Measurements from ENCODE around the gene GHR.

GHR gene

DNA sequence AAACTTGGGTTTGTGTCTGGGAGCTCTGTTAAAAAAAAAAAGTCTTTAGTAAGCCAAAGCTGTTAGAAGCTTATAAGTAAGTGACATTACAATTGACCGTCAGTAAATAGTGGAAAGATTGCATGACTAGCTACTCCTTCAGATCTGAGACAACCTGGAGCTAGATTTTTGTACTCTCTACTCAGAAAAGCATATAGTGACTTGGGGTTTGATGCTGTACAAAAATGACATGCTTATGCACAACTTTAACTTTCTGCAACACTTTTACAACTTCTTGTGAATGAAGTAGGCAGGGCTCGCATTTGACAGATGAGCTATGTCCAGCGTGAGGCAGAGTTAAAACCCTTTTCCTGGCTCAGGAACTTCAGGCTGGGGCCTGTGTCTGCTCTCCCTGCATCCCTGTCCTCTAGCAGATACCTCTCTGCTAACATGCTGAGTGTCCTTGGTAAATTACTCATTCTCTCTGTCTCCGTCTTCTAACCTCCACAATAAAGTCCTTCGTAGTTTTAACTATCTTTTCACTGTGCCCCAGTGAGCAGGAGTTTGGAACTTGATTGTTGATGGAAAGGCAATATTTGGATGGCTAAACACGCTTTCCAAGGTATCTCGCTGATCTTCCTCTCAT, 471 bp upstream of the GHR start:
- TF ChIP-seq, protein P1, sequence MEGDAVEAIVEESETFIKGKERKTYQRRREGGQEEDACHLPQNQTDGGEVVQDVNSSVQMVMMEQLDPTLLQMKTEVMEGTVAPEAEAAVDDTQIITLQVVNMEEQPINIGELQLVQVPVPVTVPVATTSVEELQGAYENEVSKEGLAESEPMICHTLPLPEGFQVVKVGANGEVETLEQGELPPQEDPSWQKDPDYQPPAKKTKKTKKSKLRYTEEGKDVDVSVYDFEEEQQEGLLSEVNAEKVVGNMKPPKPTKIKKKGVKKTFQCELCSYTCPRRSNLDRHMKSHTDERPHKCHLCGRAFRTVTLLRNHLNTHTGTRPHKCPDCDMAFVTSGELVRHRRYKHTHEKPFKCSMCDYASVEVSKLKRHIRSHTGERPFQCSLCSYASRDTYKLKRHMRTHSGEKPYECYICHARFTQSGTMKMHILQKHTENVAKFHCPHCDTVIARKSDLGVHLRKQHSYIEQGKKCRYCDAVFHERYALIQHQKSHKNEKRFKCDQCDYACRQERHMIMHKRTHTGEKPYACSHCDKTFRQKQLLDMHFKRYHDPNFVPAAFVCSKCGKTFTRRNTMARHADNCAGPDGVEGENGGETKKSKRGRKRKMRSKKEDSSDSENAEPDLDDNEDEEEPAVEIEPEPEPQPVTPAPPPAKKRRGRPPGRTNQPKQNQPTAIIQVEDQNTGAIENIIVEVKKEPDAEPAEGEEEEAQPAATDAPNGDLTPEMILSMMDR (conservative IDR thresholded peaks at IDR 0.05): no peak
- H3K27ac ChIP-seq: peak overlapping the region; percentile 76

DNA sequence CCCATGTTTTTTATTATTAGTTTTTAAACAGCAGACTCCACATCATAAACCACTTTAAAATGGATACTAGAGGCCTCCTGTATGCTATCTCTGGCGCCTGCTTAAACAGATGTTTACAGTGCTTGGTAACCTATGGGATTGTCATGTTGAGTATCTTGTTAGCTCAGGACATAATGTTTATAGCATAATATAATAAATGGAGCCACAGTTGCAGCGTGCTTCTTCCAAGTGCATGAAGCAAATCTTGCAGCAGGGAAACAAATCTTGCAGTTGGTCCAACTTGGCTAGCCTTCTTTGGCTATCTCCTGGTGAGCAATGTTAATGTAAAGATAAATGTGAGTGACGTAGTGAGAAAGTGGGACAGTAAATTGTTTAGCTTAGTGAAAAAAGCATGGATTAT, 2.8 kb downstream of the GHR start:
- TF ChIP-seq, protein P1 (conservative IDR thresholded peaks at IDR 0.05): no peak
- H3K27ac ChIP-seq: peak overlapping the region; percentile 76

DNA sequence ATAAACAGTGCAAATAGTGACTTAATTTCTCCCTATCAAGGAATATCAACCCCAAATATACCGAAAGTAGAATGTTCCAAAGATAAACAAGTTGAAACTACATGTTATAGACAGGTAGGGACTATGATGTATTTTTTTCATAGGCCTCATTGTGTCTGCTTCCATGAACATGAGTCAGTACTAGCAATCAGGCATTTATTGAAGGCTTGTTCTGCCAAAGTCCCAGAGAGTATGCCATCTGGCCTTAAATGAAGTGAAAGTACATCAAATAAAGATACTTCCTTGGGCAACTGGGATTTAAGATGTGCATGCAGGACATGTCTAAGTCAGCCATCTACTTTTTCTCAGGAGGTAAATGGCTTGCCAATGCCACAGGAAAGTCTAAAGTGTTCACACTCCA, 6.5 kb downstream of the GHR start:
- peak overlapping the region; percentile 31; the same call in 1 of the 2 replicates for H3K27ac ChIP-seq
- TF ChIP-seq, protein P1 (conservative IDR thresholded peaks at IDR 0.05): no peak

DNA sequence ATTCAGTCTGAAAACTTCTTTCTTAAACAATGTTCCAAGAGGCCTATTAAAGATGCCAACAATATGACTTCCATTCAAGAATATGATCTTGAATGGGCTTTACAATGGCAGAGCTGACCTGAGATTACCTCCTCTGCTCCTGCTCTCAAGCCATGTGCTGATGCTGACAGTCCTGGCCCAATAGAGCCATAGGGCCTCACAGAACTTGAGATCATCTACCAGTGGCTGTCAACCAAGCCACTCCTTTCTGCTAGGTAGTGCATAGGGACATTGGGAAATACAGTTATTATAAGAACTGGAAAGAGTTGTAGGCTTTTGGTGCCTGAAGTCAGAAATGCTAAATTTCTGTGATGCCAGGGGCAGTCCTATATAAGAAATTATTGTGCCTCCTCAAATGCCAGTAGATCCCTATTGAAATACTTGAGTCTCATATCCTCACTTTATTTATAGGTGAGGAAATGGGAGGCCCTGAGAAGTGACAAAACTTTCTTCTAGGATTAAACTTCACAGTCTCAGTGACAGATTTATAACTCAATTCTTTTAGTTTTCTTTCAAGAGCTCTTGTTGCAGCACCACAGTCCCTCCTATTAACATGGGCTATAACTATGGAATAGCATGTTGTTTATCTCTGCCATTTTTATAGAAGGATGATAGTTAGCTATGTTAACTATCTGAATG, 10.9 kb downstream of the GHR start:
- H3K27ac ChIP-seq: no peak overlapping the region
- TF ChIP-seq, protein P1 (conservative IDR thresholded peaks at IDR 0.05): no peak

DNA sequence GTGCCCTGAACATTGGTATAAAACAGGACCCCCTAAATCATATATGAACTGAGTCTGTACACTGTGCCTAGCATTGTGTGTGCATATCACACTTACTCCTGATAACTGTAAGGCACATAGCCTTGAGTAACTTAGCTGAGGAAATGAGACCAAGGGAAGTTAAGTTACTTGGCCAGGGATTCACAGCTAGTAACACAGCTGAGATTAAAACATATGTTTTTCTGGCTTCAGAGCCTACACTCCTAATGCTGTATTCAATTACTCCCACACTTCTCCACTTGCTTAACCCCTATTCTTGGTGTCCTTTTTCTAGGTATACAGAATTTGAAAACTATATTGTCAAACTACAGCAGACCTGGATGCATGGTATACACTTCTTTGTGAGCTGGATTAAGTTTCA, 12.8 kb downstream of the GHR start:
- TF ChIP-seq, protein P1 (conservative IDR thresholded peaks at IDR 0.05): no peak
- H3K27ac ChIP-seq: no peak overlapping the region

DNA sequence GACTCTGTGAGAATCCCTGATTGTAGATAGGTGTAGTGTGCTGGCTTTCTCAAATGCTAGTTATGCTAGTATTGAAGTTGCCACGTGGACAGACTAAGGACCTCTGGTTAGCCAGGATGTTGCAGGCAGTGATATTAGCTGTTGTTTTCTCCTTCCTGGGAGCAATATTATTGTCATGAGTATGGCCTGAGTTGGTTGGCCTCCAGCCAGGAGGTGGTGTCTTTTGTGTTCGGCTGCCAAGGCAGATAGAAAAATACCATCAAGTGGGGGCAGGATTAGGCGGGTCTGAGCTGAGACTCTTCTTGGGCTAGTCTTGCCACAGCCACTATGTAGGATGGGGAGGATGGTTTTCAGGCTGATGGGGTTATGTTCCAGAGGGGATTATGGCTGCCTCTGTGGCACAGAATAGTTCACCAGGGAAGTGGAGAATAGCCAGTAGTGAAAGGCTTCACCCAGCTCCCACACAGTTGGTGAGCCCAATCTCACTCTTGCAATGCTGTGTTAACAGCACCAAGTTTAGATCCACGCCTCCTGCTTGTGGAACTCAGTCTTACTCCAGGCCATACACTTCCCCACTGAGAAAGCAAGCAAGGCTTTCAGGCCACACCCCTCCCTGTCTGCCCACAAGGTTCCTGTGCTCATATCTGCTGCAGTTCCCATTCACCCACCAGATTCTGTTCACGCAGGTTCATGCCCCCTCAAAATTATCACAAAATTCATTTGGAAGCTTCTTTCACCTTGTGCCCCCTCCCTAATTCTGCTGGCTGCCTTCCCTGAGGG, 31.2 kb downstream of the GHR start:
- TF ChIP-seq, protein P1 (conservative IDR thresholded peaks at IDR 0.05): no peak
- no peak overlapping the region for H3K27ac ChIP-seq

DNA sequence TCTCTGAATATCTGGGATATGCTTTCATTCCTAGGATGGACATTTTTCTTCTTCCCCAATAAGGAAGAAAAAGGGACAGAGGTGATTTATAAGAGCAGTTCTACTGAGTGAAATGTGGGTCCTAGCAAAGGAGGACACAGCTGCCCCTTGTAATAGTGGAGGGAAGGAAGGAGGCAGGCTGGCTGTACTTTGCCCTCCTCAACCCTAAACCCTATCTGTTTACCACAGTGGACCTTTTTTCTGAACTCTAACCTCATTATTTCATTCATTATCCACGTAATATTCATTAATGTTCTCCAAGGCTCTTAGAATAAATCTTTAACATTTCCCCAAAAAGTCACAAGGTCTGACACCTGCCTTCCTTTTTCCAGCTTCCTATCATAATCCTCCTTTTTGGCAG, 37.8 kb downstream of the GHR start:
- TF ChIP-seq, protein P1 (conservative IDR thresholded peaks at IDR 0.05): no peak
- peak overlapping the region; percentile 37 for H3K27ac ChIP-seq
